HG02943 (cell line): Measurements from ENCODE around the gene TMEM120B.

Experiments
- ATAC-seq: cut with Tn5 transposase; IDR thresholded peaks from one replicate; pipeline ENCODE4 v1.9.1; 2021; ENCODE audit warnings: mild to moderate bottlenecking, low read depth, moderate library complexity; ENCODE audit not compliant: unreplicated experiment

Gene TMEM120B

GRCh38 chr12:121800694-121801594 is 88.4 kb downstream of the TMEM120B start:
- ATAC-seq, result no peak

- no peak for ATAC-seq
Measured at GRCh38 chr12:121801595-121802484, 89.3 kb downstream of the TMEM120B start.

- ATAC-seq, result no peak
Measured at GRCh38 chr12:121802485-121802842, 89.9 kb downstream of the TMEM120B start.

GRCh38 chr12:121802843-121803698 is 90.5 kb downstream of the TMEM120B start:
- ATAC-seq, result peak; percentile 37

- ATAC-seq, result no peak
Measured at GRCh38 chr12:121803861-121804416, 91.4 kb downstream of the TMEM120B start, which contains the start of gene SETD1B. Gene SETD1B (plus strand): TSS chr12:121804009. CDS start chr12:121804738, 729 bp downstream.

GRCh38 chr12:121804417-121805111 is 92.0 kb downstream of the TMEM120B start:
- no peak for ATAC-seq

GRCh38 chr12:121805171-121806008 is 92.8 kb downstream of the TMEM120B start:
- ATAC-seq, result no peak

- ATAC-seq, result no peak
Measured at GRCh38 chr12:121806009-121806545, 93.5 kb downstream of the TMEM120B start.

- no peak for ATAC-seq
Measured at GRCh38 chr12:121806546-121807423, 94.2 kb downstream of the TMEM120B start.

GRCh38 chr12:121807642-121808347 is 95.2 kb downstream of the TMEM120B start:
- ATAC-seq, result no peak

- no peak for ATAC-seq
Measured at GRCh38 chr12:121808623-121809022, 96.1 kb downstream of the TMEM120B start.

GRCh38 chr12:121809712-121810116 is 97.2 kb downstream of the TMEM120B start:
- no peak for ATAC-seq

- no peak for ATAC-seq
Measured at GRCh38 chr12:121810234-121810817, 97.8 kb downstream of the TMEM120B start.

GRCh38 chr12:121810833-121811433 is 98.4 kb downstream of the TMEM120B start:
- no peak for ATAC-seq

- ATAC-seq, result no peak
Measured at GRCh38 chr12:121811434-121812319, 99.1 kb downstream of the TMEM120B start.
